NCI-H82 treated with DMSO at 0.1 percent for 48 hours (cell line): ENCODE results near the gene RNF31.
"Not testable (repeated sequence)": the region's sequence is repeated elsewhere in the genome, so short reads cannot be mapped to it uniquely, and the experiment has no call there.

Experiments
- DNase-seq: peaks from one replicate; lab custom pipeline; 2025; ENCODE audit not compliant: unreplicated experiment; lab: John Stamatoyannopoulos, UW

The RNF31 gene

GRCh38 chr14:24198814-24199524, 51.7 kb downstream of the RNF31 start:
- DNase-seq, result no peak

GRCh38 chr14:24202538-24202937, 55.2 kb downstream of the RNF31 start:
- not testable (repeated sequence) for DNase-seq

- DNase-seq, result not testable (repeated sequence)
Observed at GRCh38 chr14:24203249-24203886, 56.1 kb downstream of the RNF31 start.

- peak; percentile 29 for DNase-seq
Observed at GRCh38 chr14:24204163-24205146, 57.2 kb downstream of the RNF31 start.

GRCh38 chr14:24206260-24207103, 59.2 kb downstream of the RNF31 start:
- DNase-seq, result no peak

GRCh38 chr14:24207104-24207551, 59.8 kb downstream of the RNF31 start:
- no peak for DNase-seq

- no peak for DNase-seq
Observed at GRCh38 chr14:24207625-24208024, 60.3 kb downstream of the RNF31 start.
